Lower leg skin (tissue), 3 donors: Measurements from ENCODE around the gene NEURL4.

Experiments
- POLR2A ChIP-seq, 2 donors: fragments of 450-650 bp; IDR thresholded peaks; one replicate each; pipeline ENCODE4 v1.6.1; 2016 to 2017; ENCODE audit warnings: antibody characterized with exemption in 2 of 2, mild to moderate bottlenecking in 1 of 2, moderate library complexity in 1 of 2
- TF ChIP-seq, protein P1 (sequence below), 3 donors: fragments of 450-650 bp; IDR thresholded peaks; one replicate each; pipeline ENCODE4 v1.5.1; 2016; ENCODE audit warnings: antibody characterized with exemption in 3 of 3, mild to moderate bottlenecking in 3 of 3, moderate library complexity in 2 of 3

DNA sequence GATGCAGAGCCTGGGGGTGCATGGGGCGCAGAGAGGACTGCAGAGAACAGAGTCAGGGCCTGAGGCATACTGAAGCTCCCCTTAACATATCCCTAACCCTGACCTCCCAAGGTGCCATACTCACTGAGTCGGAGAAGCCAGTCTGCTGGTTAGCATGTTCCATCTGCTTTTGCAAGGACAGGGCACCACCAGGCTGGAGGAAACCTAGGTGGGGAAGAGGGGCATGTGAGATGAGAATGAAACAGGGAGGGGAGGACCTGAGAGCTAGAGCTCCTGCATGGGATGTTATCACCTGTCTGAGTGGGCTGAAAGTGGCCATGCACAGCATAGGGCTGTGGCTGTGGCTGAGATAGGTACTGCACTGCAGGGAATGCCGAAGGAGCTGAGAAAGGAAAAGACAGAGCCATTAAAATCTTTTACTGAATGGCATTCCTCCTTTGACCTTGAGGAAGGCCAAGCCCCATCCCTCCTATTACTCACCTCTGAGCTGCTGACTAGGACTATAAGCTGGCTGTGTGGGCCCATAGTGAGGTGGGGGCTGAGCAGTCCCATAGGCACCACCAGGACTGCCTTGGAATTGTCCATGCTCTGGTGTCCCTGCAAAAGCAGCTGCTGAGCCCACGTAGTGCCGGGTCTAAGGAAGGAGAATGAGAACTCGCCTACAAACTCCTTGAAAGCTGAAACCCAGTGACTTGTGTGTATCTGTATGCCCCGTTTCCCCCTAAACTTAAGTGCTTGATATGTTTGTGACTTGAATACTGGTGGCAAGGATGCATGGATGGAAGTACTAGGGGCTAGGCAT lies 15.8 kb downstream of the NEURL4 start:
- TF ChIP-seq POLR2A (IDR thresholded peaks at IDR 0.05) = no peak
- TF ChIP-seq, protein P1, sequence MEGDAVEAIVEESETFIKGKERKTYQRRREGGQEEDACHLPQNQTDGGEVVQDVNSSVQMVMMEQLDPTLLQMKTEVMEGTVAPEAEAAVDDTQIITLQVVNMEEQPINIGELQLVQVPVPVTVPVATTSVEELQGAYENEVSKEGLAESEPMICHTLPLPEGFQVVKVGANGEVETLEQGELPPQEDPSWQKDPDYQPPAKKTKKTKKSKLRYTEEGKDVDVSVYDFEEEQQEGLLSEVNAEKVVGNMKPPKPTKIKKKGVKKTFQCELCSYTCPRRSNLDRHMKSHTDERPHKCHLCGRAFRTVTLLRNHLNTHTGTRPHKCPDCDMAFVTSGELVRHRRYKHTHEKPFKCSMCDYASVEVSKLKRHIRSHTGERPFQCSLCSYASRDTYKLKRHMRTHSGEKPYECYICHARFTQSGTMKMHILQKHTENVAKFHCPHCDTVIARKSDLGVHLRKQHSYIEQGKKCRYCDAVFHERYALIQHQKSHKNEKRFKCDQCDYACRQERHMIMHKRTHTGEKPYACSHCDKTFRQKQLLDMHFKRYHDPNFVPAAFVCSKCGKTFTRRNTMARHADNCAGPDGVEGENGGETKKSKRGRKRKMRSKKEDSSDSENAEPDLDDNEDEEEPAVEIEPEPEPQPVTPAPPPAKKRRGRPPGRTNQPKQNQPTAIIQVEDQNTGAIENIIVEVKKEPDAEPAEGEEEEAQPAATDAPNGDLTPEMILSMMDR (IDR thresholded peaks at IDR 0.05) = no peak
